ENCODE results near the gene RRN3. TPM values are rescaled to one million over a fixed set of nuclear protein-coding genes. Genes with fewer than 3 reads are reported as not detected.
"Not testable (repeated sequence)": the region's sequence is repeated elsewhere in the genome, so short reads cannot be mapped to it uniquely, and the experiment has no call there.

RRN3 gene
- polyA plus RNA-seq (ENCODE audit: insufficient read length in 4 of 4) = 10 to 100 TPM; 29.6 to 46.4 (median 43.3) TPM

- DNase-seq (ENCODE audit: low read depth in 4 of 4, low spot score in 3 of 4) = peak; percentile 77 to 84 (median 79)
Observed at GRCh38 chr16:15093955-15094827, at the start of gene RRN3. Gene RRN3, minus strand, starts transcription at chr16:15094272. Its CDS starts 39 bp downstream, at chr16:15094233.

DNA sequence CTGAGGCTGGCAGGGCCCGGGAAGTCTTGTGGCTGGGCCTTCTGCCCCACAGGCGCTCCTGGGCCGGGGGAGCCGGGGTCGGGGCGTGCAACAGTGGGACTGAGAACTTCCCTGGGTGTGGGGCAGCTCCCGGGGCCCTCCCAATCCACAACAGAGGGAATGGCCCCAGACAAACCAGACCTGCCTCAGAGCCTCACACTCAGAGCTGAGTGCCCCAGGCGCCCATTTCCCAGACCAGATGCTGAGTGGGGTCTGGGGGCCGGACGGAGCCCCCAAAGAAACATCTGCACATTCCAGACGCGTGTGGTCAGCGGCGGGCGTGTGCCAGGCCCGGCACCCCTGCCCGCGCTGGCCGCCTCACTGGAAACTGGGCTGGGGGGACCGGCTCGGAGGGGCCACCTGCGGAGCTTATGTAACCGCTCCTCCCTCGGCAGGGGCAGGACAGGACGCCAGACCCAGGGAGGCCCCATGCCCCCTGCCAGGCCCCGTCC, 49.6 kb upstream of the RRN3 start:
- DNase-seq (ENCODE audit: low read depth in 4 of 4, low spot score in 3 of 4) = not testable (repeated sequence)

DNA sequence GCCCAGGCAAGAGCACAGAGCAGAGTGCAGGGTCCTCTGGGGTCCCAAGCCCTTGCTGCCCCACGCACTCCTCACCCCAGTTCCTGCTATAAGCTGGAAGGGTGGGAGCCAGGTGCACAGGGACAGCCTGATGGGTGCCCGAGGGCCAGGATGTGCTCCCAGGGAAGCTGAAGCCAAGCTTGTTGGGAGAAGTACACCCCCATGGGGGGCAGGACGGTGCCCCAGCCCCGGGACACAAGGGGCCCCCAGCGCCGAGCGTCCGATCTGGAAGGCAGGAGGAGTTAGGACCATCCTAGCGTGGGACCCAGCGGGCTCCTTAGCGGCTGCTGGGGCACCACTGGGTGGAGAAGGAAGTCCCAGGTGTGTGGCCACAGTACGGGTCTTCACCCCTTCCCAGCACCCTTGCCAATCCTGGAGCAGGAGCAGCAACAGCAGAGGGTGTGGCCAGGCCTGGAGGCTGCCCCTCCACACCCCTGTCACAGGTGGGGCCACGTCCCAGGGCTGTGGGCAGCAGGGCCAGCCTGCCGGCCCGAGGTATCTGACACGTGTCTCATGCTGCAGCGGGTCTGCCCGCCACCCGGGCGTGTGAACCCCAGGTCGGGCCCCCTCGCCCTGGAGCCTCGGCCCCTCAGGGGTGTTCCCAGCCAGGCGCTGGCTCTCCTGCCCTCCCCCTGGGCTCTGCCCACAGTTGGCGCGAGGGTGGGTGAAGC, 49.0 kb upstream of the RRN3 start:
- DNase-seq (ENCODE audit: low read depth in 4 of 4, low spot score in 3 of 4) = not testable (repeated sequence)

DNA sequence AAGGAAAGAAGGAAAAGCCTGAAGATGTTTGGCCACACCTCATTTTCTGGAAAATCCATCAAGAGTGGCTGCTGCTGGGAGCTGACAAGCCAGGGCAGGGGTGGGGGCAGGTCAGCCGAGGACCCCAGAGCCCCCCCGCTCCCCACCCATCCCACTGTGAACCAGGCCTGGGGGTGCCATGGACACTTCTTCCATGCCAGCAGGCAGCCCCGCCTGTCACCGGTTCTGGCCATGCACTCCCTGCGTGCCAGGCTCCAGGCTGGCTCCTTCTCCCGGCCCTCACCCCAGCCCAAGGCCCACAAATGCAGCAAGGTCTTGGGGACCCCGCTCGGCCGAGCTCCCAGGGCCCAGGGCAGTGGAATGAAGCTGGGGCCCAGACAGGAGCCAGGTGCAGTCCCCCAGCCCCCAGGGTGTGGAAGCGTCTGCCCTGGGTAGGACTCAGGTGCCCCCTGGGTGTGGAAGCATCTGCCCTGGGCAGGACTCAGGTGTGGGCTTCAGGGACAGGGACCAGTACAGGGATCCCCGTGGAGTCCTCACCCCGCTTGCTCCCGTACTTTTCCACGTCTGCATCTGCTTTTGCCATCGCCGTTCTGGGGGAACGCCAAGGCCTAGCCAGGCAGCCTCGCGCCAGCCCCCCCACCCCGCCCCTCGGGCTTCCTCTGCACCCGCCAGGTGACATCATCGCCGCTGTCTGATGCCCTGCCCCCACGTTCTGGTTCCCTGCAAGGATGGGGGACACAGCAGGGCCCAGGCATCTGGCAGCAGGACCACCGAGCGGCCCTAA, 48.2 kb upstream of the RRN3 start:
- DNase-seq (ENCODE audit: low read depth in 4 of 4, low spot score in 3 of 4) = not testable (repeated sequence)

- no peak for DNase-seq (ENCODE audit: low read depth in 4 of 4, low spot score in 3 of 4)
Observed at GRCh38 chr16:15141586-15141985, 47.5 kb upstream of the RRN3 start.

DNA sequence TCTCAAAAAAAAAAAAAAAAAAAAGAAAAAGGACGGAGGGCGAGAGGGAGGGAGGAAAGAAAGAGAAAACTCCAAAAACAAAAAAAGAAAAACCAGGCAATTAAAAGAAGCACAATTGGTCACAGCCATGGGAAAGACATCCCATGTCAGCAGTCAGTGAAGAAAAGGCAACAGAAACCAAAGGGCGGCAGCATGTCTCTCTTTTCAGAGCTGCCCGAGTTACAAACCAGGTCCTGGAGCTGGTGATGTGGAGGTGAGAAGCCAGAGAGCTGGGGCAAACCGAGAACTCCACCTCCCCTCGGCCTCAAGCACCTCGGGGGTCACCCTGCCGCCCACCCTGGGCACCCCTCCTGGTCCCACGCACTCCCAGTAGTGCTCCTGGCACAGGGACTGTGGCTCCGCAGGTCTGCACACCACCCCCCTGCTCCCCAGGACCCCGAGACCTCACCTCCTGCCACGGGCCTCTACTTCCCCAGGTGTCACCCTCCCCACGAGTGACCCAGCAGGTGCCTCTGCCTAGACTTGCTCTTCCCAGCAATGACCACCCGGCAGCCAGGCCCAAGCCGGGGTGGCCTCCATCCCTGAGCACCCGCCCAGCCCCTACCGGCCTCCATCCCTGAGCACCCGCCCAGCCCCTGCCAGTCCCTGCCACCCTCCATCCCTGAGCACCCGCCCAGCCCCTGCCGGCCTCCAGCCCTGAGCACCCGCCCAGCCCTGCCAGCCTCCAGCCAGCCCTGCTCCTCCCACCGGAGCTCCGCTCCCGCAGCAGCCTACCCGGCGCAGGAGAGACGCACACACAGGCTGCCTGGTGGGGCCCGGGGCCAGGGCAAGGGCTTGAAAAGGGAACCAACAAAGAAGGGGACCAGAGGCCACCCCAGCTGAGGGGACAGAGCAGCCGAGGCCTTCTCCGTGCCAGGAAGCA, 46.6 kb upstream of the RRN3 start:
- DNase-seq (ENCODE audit: low read depth in 4 of 4, low spot score in 3 of 4) = not testable (repeated sequence)

GRCh38 chr16:15137514-15137913, 43.4 kb upstream of the RRN3 start:
- DNase-seq (ENCODE audit: low read depth in 4 of 4, low spot score in 3 of 4) = not testable (repeated sequence)

DNA sequence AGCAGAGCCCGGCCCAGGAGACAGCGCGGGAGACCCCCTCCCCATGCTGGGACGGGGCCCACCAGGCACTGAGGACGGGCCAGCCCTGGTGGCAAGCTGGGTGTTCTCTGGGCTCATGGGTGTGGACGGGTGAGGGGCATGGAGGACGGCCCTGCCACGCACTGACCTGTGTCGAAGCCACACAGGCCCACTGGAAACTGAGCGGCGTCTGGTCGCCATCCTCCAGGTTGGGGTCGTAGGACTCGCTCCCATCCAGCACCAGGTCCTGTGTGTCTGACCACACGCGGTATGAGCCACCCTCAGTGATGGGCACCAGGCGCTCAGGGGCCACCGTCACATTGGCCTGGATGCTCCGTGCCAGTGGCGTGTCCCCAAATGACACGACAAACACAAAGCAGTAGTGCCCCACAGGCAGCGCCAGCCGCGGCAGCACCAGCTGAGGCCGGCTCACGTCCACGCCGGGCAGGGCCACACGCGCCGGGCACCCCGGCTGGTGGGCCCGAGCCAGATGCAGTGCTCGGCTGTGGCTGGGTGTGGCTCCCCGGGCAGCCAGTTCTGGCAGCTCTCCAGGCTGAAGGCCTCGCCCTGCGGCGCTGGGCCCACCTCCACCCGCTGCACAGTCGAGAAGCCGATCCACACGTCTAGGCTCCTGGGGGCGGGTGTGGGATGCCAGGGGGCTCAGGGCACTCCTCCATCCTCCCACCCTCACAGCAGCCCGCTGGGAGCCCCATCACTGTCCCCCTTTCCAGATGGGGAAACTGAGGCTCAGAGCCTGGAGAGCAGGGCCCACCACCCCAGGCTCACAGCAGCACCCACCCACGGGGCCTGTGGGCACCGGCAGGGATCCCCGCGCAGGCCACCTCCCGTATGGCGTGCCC, 41.6 kb upstream of the RRN3 start:
- not testable (repeated sequence) for DNase-seq (ENCODE audit: low read depth in 4 of 4, low spot score in 3 of 4)

GRCh38 chr16:15134752-15135482, 40.8 kb upstream of the RRN3 start:
- not testable (repeated sequence) for DNase-seq (ENCODE audit: low read depth in 4 of 4, low spot score in 3 of 4)

DNA sequence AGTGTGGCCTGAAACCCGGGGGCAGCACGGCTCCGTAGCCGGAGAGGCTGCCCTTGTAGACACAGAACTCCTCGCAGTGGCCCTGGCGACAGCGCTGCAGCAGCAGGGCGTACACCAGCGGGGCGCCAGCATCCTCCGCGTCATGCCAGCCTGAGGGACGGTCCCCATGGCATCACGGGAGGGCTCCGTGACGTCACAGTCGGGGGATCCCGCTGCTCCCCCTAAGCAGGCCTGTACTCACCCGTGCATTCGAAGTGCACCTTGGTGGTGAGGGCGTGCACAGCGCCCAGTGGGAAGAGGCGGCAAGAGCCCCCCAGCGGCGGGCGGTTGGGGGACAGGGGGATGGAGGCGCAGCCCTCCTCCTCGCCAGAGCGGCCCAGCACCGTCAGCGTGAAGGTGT, 39.5 kb upstream of the RRN3 start:
- DNase-seq (ENCODE audit: low read depth in 4 of 4, low spot score in 3 of 4) = not testable (repeated sequence)

GRCh38 chr16:15132719-15133428, 38.8 kb upstream of the RRN3 start:
- DNase-seq (ENCODE audit: low read depth in 4 of 4, low spot score in 3 of 4) = not testable (repeated sequence)

- DNase-seq (ENCODE audit: low read depth in 4 of 4, low spot score in 3 of 4) = not testable (repeated sequence)
Observed at GRCh38 chr16:15130943-15131700, 37.0 kb upstream of the RRN3 start.

DNA sequence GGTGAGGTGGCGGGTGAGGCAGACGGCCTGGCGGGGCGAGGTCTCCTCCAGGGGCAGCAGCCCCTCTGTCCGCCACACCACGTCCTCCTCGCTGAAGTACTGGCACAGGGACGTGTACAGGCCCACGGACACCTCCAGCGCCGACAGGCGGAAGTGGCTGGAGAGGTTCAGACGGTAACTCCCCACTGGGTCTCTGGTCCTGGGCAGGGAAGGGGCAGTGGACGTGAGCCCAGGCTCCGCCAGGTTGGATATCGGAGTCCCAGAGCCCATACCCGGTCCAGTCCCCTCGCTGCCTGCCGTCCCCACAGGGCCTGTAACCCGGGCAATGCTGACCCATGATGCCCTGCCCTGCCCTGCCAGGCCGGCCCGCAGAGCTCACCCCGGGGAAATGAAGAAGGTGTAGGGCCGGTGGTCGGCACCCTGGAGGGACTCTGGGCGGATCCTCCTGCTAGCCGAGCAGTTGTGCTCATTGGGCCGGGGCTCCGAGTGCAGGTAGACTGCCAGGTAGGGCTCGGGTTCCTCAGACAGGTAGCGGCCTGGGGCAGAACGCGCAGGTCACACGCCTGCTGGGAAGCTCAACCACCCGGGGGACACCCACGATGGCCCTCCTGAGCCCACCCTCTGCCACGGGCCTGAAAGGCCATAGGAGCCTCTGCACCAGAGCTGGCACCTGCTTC, 36.3 kb upstream of the RRN3 start:
- DNase-seq (ENCODE audit: low read depth in 4 of 4, low spot score in 3 of 4) = not testable (repeated sequence)

DNA sequence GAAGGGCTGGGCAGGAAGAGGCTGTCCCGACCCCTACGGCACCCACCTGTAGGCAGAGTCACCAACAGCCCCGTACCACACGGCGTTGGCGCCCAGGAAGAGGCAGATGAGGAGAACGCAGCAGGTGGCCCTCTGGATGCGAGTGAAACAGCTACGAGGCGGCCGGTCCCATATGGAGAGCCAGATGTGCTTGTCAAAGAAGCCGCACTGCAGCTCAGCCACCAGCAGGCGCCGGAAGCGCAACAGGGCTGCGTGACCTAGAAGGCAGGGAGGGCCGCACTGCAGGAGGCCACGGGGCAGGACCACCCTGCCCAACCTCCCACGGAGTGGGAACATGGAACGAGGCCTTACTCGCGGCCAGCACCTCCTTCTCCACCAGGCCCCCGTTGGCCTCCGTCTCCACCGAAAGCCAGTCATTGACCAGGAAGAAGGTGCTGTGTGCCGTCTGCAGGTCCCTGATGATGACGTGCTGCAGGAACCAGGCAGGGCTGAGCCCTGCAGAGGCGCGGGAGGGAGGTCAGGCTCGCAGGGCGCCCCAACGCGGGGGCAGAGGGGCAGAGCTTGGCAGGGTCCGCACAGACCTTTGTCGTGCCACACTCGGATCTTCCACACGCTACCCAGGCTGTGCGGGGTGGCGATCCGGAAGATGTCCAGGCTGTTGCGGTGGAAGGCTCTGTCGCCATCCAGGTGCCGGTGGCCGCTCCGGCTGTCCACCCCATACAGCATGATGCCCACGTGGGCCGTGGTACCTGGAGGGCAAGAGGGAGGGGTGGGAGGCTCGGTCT, 33.8 kb upstream of the RRN3 start:
- not testable (repeated sequence) for DNase-seq (ENCODE audit: low read depth in 4 of 4, low spot score in 3 of 4)

DNA sequence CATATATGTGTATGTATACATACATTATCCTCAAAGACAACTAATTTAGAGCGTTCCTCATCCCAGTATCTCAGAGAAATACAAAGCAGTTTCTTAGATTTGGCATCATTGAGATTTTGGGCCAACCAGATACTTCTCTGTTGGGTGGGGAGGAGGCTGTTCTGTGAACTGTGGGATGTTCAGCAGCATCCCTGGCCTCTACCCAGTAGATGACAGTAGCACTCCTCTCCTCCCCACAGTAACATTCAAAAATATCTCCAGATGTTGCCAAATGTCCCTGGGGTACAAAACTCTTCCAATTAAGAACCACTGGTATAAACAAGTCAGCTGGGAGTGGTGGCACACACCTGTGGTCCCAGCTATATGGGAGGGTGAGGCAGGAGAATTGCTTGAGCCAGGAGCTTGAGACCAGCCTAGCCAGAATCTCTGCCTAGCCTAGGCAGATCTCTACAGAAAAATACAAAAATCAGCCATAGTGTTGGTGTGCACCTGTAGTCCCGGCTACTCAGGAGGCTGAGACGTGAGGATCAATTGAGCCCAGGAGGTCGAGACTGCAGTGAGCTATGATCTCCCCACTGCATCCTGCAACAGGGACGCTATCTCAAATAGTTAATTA, 6.4 kb upstream of the RRN3 start:
- not testable (repeated sequence) for DNase-seq (ENCODE audit: low read depth in 4 of 4, low spot score in 3 of 4)
